ENCODE data around the gene PEAK1. TPM values are rescaled to one million over a fixed set of nuclear protein-coding genes. Genes with fewer than 3 reads are reported as not detected.

PEAK1 gene
- total RNA-seq, 1 donor from 2014 or later = 27.7 TPM

DNA sequence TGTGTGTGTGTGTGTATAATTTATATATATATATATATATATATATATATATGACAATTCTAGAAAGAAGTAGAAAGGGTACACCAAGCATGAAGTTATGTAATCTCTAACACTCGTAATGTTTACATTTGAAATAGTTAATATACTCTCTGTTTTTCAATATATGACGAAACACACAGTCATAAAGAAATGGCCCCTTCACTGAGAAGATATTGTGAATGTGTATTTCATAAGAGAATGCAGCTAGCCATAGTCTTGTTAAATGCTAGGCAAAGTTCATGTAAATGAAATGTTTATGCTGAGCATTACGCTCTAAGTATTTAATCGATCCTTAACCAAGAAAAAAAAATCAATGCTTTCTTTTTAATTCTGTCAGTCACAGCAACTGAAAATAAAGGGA is 194.3 kb downstream of the PEAK1 start:
- peaks cover 17% of the 10 kb centered on the region for H3K4me1 ChIP-seq
- no peak for DNase-seq (ENCODE audit: extremely low spot score in 2 of 2)
- no peaks in the 10 kb centered on the region for H3K27me3 ChIP-seq
- TF ChIP-seq POLR2A (IDR thresholded peaks at IDR 0.05) (no peak), POLR2AphosphoS5 (IDR thresholded peaks at IDR 0.05; ENCODE audit: insufficient read depth in 1 of 2, low read depth in 1 of 2) (no peak)
- TF ChIP-seq, protein P1, sequence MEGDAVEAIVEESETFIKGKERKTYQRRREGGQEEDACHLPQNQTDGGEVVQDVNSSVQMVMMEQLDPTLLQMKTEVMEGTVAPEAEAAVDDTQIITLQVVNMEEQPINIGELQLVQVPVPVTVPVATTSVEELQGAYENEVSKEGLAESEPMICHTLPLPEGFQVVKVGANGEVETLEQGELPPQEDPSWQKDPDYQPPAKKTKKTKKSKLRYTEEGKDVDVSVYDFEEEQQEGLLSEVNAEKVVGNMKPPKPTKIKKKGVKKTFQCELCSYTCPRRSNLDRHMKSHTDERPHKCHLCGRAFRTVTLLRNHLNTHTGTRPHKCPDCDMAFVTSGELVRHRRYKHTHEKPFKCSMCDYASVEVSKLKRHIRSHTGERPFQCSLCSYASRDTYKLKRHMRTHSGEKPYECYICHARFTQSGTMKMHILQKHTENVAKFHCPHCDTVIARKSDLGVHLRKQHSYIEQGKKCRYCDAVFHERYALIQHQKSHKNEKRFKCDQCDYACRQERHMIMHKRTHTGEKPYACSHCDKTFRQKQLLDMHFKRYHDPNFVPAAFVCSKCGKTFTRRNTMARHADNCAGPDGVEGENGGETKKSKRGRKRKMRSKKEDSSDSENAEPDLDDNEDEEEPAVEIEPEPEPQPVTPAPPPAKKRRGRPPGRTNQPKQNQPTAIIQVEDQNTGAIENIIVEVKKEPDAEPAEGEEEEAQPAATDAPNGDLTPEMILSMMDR (IDR thresholded peaks at IDR 0.05) = no peak
- intact Hi-C loops (cut with DNase I) = no loop called here
- H3K27ac ChIP-seq = no peak overlapping the region
- H3K4me3 ChIP-seq = no peak overlapping the region
- H3K9me3 ChIP-seq = no peaks in the 10 kb centered on the region
- no peaks in the 10 kb centered on the region for H3K36me3 ChIP-seq

DNA sequence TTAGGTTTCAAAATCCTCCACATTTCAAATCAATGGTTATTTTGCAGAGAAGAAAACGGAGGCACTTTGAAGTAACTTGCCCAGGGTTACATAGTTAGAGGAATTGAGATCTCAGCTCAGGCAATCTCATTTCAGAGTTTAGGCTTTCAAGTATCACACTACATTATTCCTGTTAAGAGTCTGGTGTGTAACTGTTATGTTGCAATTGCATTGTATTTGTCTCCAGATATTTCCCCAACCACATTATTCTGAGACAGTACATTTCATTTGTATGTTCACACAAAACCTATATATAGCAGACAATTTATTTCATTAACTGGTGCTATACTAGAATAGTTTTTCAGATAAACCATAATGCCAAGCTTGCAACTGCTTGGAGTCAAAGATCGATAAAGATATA is 194.8 kb downstream of the PEAK1 start:
- intact Hi-C loops (cut with DNase I) = no loop called here
- H3K9me3 ChIP-seq = no peaks in the 10 kb centered on the region
- DNase-seq (ENCODE audit: extremely low spot score in 2 of 2) = no peak
- H3K4me1 ChIP-seq = peaks cover 17% of the 10 kb centered on the region
- H3K4me3 ChIP-seq = no peak overlapping the region
- no peaks in the 10 kb centered on the region for H3K36me3 ChIP-seq
- no peaks in the 10 kb centered on the region for H3K27me3 ChIP-seq
- no peak overlapping the region for H3K27ac ChIP-seq
- TF ChIP-seq POLR2A (IDR thresholded peaks at IDR 0.05) = no peak
- TF ChIP-seq POLR2AphosphoS5 (IDR thresholded peaks at IDR 0.05; ENCODE audit: insufficient read depth in 1 of 2, low read depth in 1 of 2) = no peak
- TF ChIP-seq, protein P1 (IDR thresholded peaks at IDR 0.05) = no peak

- no peak overlapping the region for H3K4me3 ChIP-seq
- peaks cover 17% of the 10 kb centered on the region for H3K4me1 ChIP-seq
- TF ChIP-seq, protein P1 (IDR thresholded peaks at IDR 0.05) = no peak
- TF ChIP-seq POLR2A (IDR thresholded peaks at IDR 0.05) (no peak), POLR2AphosphoS5 (IDR thresholded peaks at IDR 0.05; ENCODE audit: insufficient read depth in 1 of 2, low read depth in 1 of 2) (no peak)
- no peak for DNase-seq (ENCODE audit: extremely low spot score in 2 of 2)
- no peak overlapping the region for H3K27ac ChIP-seq
- intact Hi-C loops (cut with DNase I) = no loop called here
- no peaks in the 10 kb centered on the region for H3K36me3 ChIP-seq
- no peaks in the 10 kb centered on the region for H3K9me3 ChIP-seq
- no peaks in the 10 kb centered on the region for H3K27me3 ChIP-seq
These were observed 195.6 kb downstream of the PEAK1 start for GRCh38 chr15:77224352-77224751.

GRCh38 chr15:77221708-77222107 is 198.2 kb downstream of the PEAK1 start:
- intact Hi-C loops (cut with DNase I) = no loop called here
- Histone ChIP-seq H3K36me3 (no peaks in the 10 kb centered on the region), H3K9me3 (no peaks in the 10 kb centered on the region), H3K4me1 (peaks cover 17% of the 10 kb centered on the region), H3K27me3 (no peaks in the 10 kb centered on the region), H3K4me3 (no peak overlapping the region), H3K27ac (no peak overlapping the region)
- DNase-seq (ENCODE audit: extremely low spot score in 2 of 2) = no peak
- TF ChIP-seq POLR2A (IDR thresholded peaks at IDR 0.05) = no peak
- TF ChIP-seq POLR2AphosphoS5 (IDR thresholded peaks at IDR 0.05; ENCODE audit: insufficient read depth in 1 of 2, low read depth in 1 of 2) = no peak
- TF ChIP-seq, protein P1 (IDR thresholded peaks at IDR 0.05) = no peak

GRCh38 chr15:77221174-77221573 is 198.7 kb downstream of the PEAK1 start:
- H3K27me3 ChIP-seq = no peaks in the 10 kb centered on the region
- H3K27ac ChIP-seq = no peak overlapping the region
- peaks cover 17% of the 10 kb centered on the region for H3K4me1 ChIP-seq
- no peaks in the 10 kb centered on the region for H3K36me3 ChIP-seq
- TF ChIP-seq, protein P1 (IDR thresholded peaks at IDR 0.05) = no peak
- TF ChIP-seq POLR2A (IDR thresholded peaks at IDR 0.05) (no peak), POLR2AphosphoS5 (IDR thresholded peaks at IDR 0.05; ENCODE audit: insufficient read depth in 1 of 2, low read depth in 1 of 2) (no peak)
- no peaks in the 10 kb centered on the region for H3K9me3 ChIP-seq
- intact Hi-C loops (cut with DNase I) = no loop called here
- H3K4me3 ChIP-seq = no peak overlapping the region
- DNase-seq (ENCODE audit: extremely low spot score in 2 of 2) = no peak

All from vagina (tissue), 2 donors.